HFFc6 (cell line): ENCODE data around the gene ARL4C. TPM values are rescaled to one million over a fixed set of nuclear protein-coding genes. Genes with fewer than 3 reads are reported as not detected.

ENCODE experiments used
- DNase-seq: peaks from one replicate; pipeline ENCODE4 v3.0.0-alpha.2; 2018
- H3K27ac Mint-ChIP-seq: 2 replicates; pipeline ENCODE4 v1.8.0; 2020; ENCODE audit warnings: mild to moderate bottlenecking, mixed read lengths
- H3K27me3 Mint-ChIP-seq: 2 replicates; pipeline ENCODE4 v1.8.0; 2021; ENCODE audit warnings: mild to moderate bottlenecking, moderate library complexity, mixed read lengths; ENCODE audit not compliant: insufficient read depth
- H3K36me3 Mint-ChIP-seq: 2 replicates; pipeline ENCODE4 v1.8.0; 2021; ENCODE audit warnings: low read depth, mixed read lengths
- H3K4me1 Mint-ChIP-seq: 2 replicates; pipeline ENCODE4 v1.8.0; 2020; ENCODE audit warnings: low read depth, mixed read lengths
- H3K4me3 Mint-ChIP-seq: 2 replicates; pipeline ENCODE4 v1.8.0; 2020; ENCODE audit warnings: mild to moderate bottlenecking, moderate library complexity, mixed read lengths
- H3K9me3 Mint-ChIP-seq: 2 replicates; pipeline ENCODE4 v1.8.0; 2020; ENCODE audit warnings: mild to moderate bottlenecking, mixed read lengths
- total RNA-seq, 6 experiments: library from RNA; stranded (reverse); fragmentation: NEBNext Ultra II Directional; extraction: Animal tissue kit (Norgen Biotek cat#: 25700); gene quantifications; 2 replicates in 1 of 6; 3 replicates in 5 of 6; pipeline ENCODE4 v1.2.3, GENCODE V29; 2021
- TF ChIP-seq, protein P1 (sequence below): fragments of 200-600 bp; sonication (generic); IDR thresholded peaks from 2 replicates; pipeline ENCODE4 v1.5.0; 2021; ENCODE audit warnings: antibody characterized with exemption, mild to moderate bottlenecking

Gene ARL4C
- total RNA-seq, 6 experiments from 2014 or later: 3.6 to 6.5 (median 6.0) TPM

DNA sequence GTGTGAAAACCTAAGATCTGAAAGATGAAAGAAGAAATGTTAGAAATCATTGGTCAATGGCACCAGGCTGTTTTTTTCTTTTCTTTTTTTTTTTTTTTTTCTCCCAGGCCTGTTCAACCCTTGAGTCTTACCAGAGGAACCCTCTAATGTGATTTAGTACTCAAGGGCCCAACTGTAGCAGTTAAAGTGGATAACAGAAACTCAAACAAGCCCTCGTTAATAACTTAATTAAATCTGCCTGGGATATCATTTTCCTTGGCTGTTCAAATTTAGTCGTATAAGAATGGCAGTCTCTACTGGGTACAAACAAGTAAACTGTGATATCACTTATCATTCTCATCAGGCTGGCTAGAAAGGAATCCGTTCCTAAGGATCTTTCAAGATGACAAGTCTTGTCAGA, 16.5 kb downstream of the ARL4C start:
- TF ChIP-seq, protein P1, sequence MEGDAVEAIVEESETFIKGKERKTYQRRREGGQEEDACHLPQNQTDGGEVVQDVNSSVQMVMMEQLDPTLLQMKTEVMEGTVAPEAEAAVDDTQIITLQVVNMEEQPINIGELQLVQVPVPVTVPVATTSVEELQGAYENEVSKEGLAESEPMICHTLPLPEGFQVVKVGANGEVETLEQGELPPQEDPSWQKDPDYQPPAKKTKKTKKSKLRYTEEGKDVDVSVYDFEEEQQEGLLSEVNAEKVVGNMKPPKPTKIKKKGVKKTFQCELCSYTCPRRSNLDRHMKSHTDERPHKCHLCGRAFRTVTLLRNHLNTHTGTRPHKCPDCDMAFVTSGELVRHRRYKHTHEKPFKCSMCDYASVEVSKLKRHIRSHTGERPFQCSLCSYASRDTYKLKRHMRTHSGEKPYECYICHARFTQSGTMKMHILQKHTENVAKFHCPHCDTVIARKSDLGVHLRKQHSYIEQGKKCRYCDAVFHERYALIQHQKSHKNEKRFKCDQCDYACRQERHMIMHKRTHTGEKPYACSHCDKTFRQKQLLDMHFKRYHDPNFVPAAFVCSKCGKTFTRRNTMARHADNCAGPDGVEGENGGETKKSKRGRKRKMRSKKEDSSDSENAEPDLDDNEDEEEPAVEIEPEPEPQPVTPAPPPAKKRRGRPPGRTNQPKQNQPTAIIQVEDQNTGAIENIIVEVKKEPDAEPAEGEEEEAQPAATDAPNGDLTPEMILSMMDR: no peak
- H3K27me3 Mint-ChIP-seq: peaks cover 5% of the 10 kb centered on the region
- no peak overlapping the region for H3K27ac Mint-ChIP-seq
- no peaks in the 10 kb centered on the region for H3K9me3 Mint-ChIP-seq
- peaks cover 5% of the 10 kb centered on the region; the same call in 1 of the 2 replicates for H3K4me1 Mint-ChIP-seq
- no peak overlapping the region for H3K4me3 Mint-ChIP-seq
- no peak for DNase-seq
- H3K36me3 Mint-ChIP-seq: no peaks in the 10 kb centered on the region

DNA sequence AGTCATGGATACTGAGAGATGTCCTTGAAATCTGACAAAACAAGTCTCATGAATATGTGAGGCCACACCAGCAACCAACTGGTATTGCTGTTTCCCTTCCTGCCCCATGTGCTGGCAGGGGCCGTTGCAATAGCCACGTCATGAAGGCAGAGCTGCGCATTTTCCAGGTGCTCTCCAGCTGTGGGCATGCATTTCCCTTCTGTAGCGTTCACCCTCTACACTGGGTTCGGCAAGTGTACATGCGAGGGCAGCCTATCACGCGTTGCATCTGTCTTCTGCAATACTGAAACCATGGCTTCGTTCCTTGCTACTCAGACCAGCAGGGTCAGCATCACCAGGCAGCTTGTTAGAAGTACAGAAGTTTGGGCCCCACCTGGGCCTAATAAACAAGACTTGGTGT, 17.4 kb downstream of the ARL4C start:
- no peak for DNase-seq
- Mint-ChIP-seq H3K36me3 (no peaks in the 10 kb centered on the region), H3K27ac (no peak overlapping the region), H3K4me1 (peaks cover 5% of the 10 kb centered on the region; the same call in 1 of the 2 replicates), H3K27me3 (peaks cover 7% of the 10 kb centered on the region), H3K4me3 (no peak overlapping the region), H3K9me3 (no peaks in the 10 kb centered on the region)
- TF ChIP-seq, protein P1: no peak

DNA sequence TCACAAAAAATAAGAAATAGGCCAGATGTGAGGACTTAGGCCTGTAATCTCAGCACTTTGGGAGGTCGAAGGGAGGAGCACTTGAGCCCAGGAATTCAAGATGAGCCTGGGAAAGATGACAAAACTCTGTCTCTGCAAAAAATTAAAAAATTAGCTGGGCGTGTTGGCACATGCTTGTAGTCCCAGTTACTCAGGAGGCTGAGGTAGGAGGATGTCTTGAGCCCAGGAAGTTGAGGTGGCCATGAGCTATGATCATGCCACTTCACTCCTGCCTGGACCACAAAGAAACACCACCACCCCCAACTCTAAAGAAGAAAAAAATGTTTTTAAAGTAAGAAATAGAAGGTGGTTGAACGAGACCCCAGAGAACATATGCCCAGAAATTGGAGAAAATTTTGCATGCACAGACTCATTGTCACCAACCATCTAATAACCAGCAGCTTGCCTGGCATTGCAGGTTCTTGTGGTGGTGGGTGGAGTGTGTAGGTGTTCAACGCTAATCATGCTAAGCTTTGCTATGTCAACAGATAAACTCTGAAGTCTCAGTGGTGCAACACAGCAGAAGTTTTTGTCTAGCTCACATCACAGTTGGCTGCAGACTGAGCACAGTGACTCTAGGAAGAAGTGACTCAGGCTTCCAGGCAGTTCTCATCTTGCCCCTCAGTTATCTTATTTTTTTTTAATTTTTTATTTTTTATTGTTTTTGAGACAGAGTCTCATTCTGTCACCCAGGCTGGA, 18.6 kb downstream of the ARL4C start:
- no peaks in the 10 kb centered on the region for H3K9me3 Mint-ChIP-seq
- H3K4me3 Mint-ChIP-seq: no peak overlapping the region
- H3K27me3 Mint-ChIP-seq: peaks cover 11% of the 10 kb centered on the region
- H3K36me3 Mint-ChIP-seq: no peaks in the 10 kb centered on the region
- TF ChIP-seq, protein P1: no peak
- H3K4me1 Mint-ChIP-seq: peaks cover 5% of the 10 kb centered on the region; the same call in 1 of the 2 replicates
- H3K27ac Mint-ChIP-seq: no peak overlapping the region
- no peak for DNase-seq

DNA sequence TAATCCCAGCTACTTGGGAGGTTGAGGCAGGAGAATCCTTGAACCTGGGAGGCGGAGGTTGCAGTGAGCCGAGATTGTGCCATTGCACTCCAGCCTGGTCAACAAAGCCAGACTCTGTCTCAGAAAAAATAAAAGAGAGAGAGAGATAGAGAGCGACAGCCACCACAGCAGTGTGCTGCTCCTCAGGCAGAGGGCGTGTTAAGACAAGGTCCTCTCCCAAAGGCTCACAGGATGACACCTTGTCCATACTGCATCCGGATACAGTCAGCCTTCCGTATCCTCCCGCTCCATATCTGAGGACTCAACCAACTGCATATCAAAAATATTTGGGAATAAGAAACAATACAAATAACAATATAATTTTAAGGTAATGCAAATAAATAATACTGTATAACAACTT, 20.1 kb downstream of the ARL4C start:
- Mint-ChIP-seq H3K9me3 (peaks cover 5% of the 10 kb centered on the region), H3K27me3 (peaks cover 11% of the 10 kb centered on the region), H3K4me1 (peaks cover 5% of the 10 kb centered on the region; the same call in 1 of the 2 replicates), H3K27ac (no peak overlapping the region), H3K4me3 (no peak overlapping the region), H3K36me3 (no peaks in the 10 kb centered on the region)
- TF ChIP-seq, protein P1: no peak
- DNase-seq: no peak

DNA sequence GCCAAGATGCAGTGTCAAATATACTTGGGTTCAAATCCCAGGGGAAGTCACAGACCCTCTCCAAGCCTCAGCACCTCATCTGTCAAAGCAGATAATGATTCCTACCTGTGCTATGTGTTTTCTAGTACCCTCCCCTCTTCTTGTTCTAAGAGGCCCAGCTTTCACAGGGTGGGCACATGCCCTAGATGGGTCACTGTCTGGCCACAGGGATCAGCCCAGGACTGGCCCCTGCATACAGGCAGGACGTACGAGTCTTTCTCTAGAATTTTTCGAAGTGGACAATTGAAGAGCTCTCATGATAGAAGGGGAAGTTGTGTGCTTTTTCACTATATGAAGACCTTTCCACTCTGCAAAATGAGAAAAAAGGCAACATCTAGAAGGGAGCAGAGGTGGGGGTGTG, 22.2 kb downstream of the ARL4C start:
- TF ChIP-seq, protein P1: no peak
- Mint-ChIP-seq H3K9me3 (peaks cover 5% of the 10 kb centered on the region), H3K36me3 (no peaks in the 10 kb centered on the region), H3K27me3 (peaks cover 12% of the 10 kb centered on the region), H3K27ac (no peak overlapping the region), H3K4me3 (no peak overlapping the region), H3K4me1 (peaks cover 5% of the 10 kb centered on the region; the same call in 1 of the 2 replicates)
- DNase-seq: no peak
